ENCODE results near the gene MAMDC4. TPM values are rescaled to one million over a fixed set of nuclear protein-coding genes. Genes with fewer than 3 reads are reported as not detected.

Gene MAMDC4
- total and polyA plus RNA-seq, 2 donors from 2014 or later, result 5.8 to 8.1 TPM

DNA sequence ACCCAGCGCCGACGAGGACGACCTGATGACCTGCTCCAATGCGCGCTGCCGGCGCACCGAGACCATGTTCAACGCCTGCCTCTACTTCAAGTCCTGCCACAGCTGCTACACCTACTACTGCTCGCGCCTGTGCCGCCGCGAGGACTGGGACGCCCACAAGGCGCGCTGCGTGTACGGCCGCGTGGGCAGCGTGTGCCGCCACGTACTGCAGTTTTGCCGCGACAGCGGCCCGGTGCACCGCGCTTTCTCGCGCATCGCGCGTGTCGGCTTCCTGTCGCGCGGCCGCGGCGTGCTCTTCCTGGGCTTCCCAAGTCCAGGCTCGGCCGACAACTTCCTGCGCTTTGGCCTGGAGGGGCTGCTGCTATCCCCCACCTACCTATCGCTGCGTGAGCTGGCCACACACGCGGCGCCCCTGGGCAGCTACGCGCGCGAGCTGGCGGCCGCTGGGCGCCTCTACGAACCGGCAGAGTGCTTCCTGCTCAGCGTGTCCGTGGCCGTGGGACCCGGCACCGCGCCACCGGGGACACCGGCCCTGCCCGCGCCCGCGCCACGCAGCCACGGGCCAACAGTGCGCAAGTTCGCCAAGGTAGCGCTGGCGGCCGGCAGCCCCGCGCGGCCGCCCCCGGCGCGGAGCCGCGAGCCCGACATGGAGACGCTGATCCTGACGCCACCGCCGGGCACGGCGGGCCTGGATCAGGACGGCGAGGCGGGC is 5.6 kb upstream of the MAMDC4 start:
- Histone ChIP-seq H3K4me1 (ENCODE audit: control insufficient read depth in 2 of 3, insufficient read depth in 2 of 3, low read depth in 1 of 3, low read length in 3 of 3) (peaks cover 0 to 32% (median 6%) of the 10 kb centered on the region in 3 donors), H3K4me3 (ENCODE audit: low read length in 3 of 3) (no peak overlapping the region), H3K9me3 (ENCODE audit: control insufficient read depth in 2 of 3, insufficient read depth in 1 of 3, low read length in 3 of 3) (no peaks in the 10 kb centered on the region), H3K27ac (ENCODE audit: low read depth in 2 of 2, low read length in 2 of 2) (no peak overlapping the region), H3K9ac (ENCODE audit: low read length in 3 of 3) (no peak overlapping the region), H3K36me3 (ENCODE audit: control insufficient read depth in 2 of 3, insufficient read depth in 3 of 3, low read length in 3 of 3) (no peaks in the 10 kb centered on the region), H3K27me3 (ENCODE audit: control insufficient read depth, insufficient read depth, low read length) (peaks cover 3% of the 10 kb centered on the region)
- FAIRE-seq (no peak), DNase-seq (no peak)
- intact Hi-C loops (cut with DNase I), result loop anchor here (10.0 kb wide), 1 partner anchor 98 kb away; the partner anchor contains the start of genes C8G and FBXW5
- TF ChIP-seq CTCF (IDR thresholded peaks at IDR 0.05; ENCODE audit: borderline replicate concordance, extremely low read depth, insufficient read depth), result no peak

DNA sequence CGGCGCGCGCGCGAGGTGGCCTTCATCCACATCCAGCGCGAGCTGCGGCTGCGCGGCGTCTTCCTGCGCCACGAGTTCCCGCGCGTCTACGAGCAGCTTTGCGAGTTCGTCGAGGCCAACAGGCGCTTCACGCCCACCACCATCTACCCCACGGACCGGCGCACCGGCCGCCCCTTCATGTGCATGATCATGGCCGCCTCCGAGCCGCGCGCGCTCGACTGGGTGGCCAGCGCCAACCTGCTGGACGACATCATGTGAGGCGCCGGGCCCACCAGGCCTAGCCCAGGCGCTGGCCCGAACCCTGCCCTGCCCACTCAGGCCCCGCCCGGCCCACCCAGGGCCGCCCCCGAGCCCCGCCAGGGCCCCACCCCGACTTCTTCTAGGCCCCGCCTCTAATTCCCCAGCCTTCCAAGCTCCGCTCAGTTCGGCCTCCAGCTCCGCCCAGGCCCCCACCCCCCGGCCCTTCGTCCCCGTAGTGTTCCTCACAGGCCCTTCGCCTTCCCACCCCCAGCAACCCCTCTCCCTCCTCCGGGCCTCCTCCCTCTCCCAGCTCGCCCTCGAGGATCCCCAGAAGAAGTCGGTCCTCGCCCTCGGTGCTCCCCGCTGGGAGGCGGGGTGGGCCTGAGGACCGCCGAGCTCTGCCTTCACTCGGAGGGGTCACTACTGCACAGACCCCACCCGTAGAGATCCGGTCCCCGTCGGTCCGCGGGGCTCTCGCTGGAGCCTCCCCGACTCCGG is 4.9 kb upstream of the MAMDC4 start:
- Histone ChIP-seq H3K4me1 (ENCODE audit: control insufficient read depth in 2 of 3, insufficient read depth in 2 of 3, low read depth in 1 of 3, low read length in 3 of 3) (peaks cover 0 to 31% (median 0%) of the 10 kb centered on the region in 3 donors), H3K4me3 (ENCODE audit: low read length in 3 of 3) (peak overlapping the region in 2 of 3 donors; percentile 51 to 74), H3K36me3 (ENCODE audit: control insufficient read depth in 2 of 3, insufficient read depth in 3 of 3, low read length in 3 of 3) (no peaks in the 10 kb centered on the region), H3K9ac (ENCODE audit: low read length in 3 of 3) (peak overlapping the region in 1 of 3 donors; percentile 37), H3K27ac (ENCODE audit: low read depth in 2 of 2, low read length in 2 of 2) (peak overlapping the region in 1 of 2 donors; percentile 47), H3K27me3 (ENCODE audit: control insufficient read depth, insufficient read depth, low read length) (peaks cover 3% of the 10 kb centered on the region), H3K9me3 (ENCODE audit: control insufficient read depth in 2 of 3, insufficient read depth in 1 of 3, low read length in 3 of 3) (no peaks in the 10 kb centered on the region)
- no peak for TF ChIP-seq CTCF (IDR thresholded peaks at IDR 0.05; ENCODE audit: borderline replicate concordance, extremely low read depth, insufficient read depth)
- intact Hi-C loops (cut with DNase I), result loop anchor here (10.0 kb wide), 1 partner anchor 98 kb away; the partner anchor contains the start of genes C8G and FBXW5
- FAIRE-seq (no peak), DNase-seq (peak; percentile 37 to 90 (median 68))

DNA sequence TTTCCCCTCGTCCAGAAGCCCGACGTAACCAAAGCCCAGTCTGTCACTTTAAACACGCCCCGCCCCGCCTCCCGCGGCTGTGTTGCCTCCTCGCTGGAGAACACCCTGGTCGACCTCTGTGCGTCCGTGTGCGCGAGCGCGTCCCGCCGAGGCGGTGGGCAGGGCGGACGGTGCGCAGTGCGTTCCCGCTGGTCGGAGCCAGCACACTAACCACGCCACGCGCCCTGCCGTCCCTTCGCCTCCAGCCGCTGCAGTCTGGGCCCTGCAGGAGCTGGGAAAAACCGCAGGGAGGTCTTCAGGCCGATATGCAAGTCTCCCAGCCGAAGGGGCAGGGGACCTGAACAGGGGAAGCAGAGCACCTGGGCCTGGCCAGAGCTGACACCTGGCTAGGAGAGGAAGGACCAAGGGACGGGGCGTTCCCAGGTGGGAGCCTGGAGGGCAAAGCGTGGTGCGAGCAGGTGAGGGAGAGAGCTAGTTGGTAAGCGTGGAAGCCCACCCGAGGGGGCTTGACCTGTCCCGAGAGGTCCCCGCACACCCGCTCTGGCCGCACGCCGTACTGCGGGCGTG is 4.2 kb upstream of the MAMDC4 start:
- Histone ChIP-seq H3K27me3 (ENCODE audit: control insufficient read depth, insufficient read depth, low read length) (peaks cover 3% of the 10 kb centered on the region), H3K9me3 (ENCODE audit: control insufficient read depth in 2 of 3, insufficient read depth in 1 of 3, low read length in 3 of 3) (no peaks in the 10 kb centered on the region), H3K9ac (ENCODE audit: low read length in 3 of 3) (peak overlapping the region in 2 of 3 donors; percentile 1 to 37), H3K4me3 (ENCODE audit: low read length in 3 of 3) (peak overlapping the region; percentile 44 to 74 (median 51)), H3K27ac (ENCODE audit: low read depth in 2 of 2, low read length in 2 of 2) (peak overlapping the region in 1 of 2 donors; percentile 47), H3K4me1 (ENCODE audit: control insufficient read depth in 2 of 3, insufficient read depth in 2 of 3, low read depth in 1 of 3, low read length in 3 of 3) (peaks cover 0 to 28% (median 0%) of the 10 kb centered on the region in 3 donors), H3K36me3 (ENCODE audit: control insufficient read depth in 2 of 3, insufficient read depth in 3 of 3, low read length in 3 of 3) (no peaks in the 10 kb centered on the region)
- no peak for FAIRE-seq
- peak; percentile 70 to 96 (median 79) for DNase-seq
- no peak for TF ChIP-seq CTCF (IDR thresholded peaks at IDR 0.05; ENCODE audit: borderline replicate concordance, extremely low read depth, insufficient read depth)
- intact Hi-C loops (cut with DNase I), result loop anchor here (10.0 kb wide), 1 partner anchor 97 kb away; the partner anchor contains the start of genes C8G and FBXW5

Measured in kidney (tissue), 14 donors.